22Rv1 (cell line): ENCODE data around the gene MTARC1.

ENCODE experiments used
- H3K27ac ChIP-seq: fragments of 450-650 bp; 2 replicates; pipeline ENCODE4 v1.5.1; 2017
- CTCF ChIP-seq: fragments of 450-650 bp; IDR thresholded peaks from 2 replicates; pipeline ENCODE4 v1.5.1; 2017; ENCODE audit warnings: mild to moderate bottlenecking
- ZFX ChIP-seq: fragments of 450-650 bp; IDR thresholded peaks from 2 replicates; pipeline ENCODE4 v1.6.1; 2017; ENCODE audit warnings: antibody characterized with exemption, borderline replicate concordance

MTARC1 gene

GRCh38 chr1:220834155-220834870 lies 47.6 kb downstream of the MTARC1 start:
- no peak for TF ChIP-seq CTCF
- TF ChIP-seq ZFX = no peak
- H3K27ac ChIP-seq = no peak overlapping the region
